Endodermal cell (in vitro differentiated cells): ENCODE results near the gene SRSF7. TPM values are rescaled to one million over a fixed set of nuclear protein-coding genes. Genes with fewer than 3 reads are reported as not detected.

ENCODE experiments used
- DNase-seq: peaks from one replicate; pipeline ENCODE4 v3.0.0-alpha.2; 2017
- H3K27ac ChIP-seq: 2 replicates; pipeline ENCODE4 v1.5.1; 2013; ENCODE audit warnings: mild to moderate bottlenecking, low read depth, low read length, moderate library complexity
- H3K27me3 ChIP-seq: 2 replicates; pipeline ENCODE4 v1.6.1; 2013; ENCODE audit warnings: mild to moderate bottlenecking, low read length, moderate library complexity; ENCODE audit not compliant: insufficient read depth, control insufficient read depth, poor library complexity, severe bottlenecking
- H3K36me3 ChIP-seq: 2 replicates; pipeline ENCODE4 v1.7.0; 2013; ENCODE audit warnings: mild to moderate bottlenecking, low read length, moderate library complexity; ENCODE audit not compliant: control insufficient read depth, insufficient read depth
- H3K4me1 ChIP-seq: one replicate; pipeline ENCODE4 v1.7.0; 2013; ENCODE audit warnings: low read length; ENCODE audit not compliant: control insufficient read depth, insufficient read depth
- H3K4me3 ChIP-seq: 2 replicates; pipeline ENCODE4 v1.5.1; 2013; ENCODE audit warnings: mild to moderate bottlenecking, low read length, moderate library complexity
- H3K9ac ChIP-seq: 2 replicates; pipeline ENCODE4 v1.6.1; 2013; ENCODE audit warnings: mild to moderate bottlenecking, low read length, moderate library complexity; ENCODE audit not compliant: poor library complexity, severe bottlenecking; ENCODE audit errors: extremely low read depth
- H3K9me3 ChIP-seq: 2 replicates; pipeline ENCODE4 v1.6.1; 2013; ENCODE audit warnings: mild to moderate bottlenecking, low read length, moderate library complexity; ENCODE audit not compliant: control insufficient read depth
- H3K27ac Mint-ChIP-seq: 2 replicates; pipeline ENCODE4 v1.8.0; 2020; ENCODE audit warnings: mixed read lengths
- H3K27me3 Mint-ChIP-seq: 2 replicates; pipeline ENCODE4 v1.8.0; 2021; ENCODE audit warnings: mild to moderate bottlenecking, mixed read lengths; ENCODE audit not compliant: insufficient read depth
- H3K36me3 Mint-ChIP-seq: 2 replicates; pipeline ENCODE4 v1.8.0; 2020; ENCODE audit warnings: low read depth, mixed read lengths
- H3K4me1 Mint-ChIP-seq: 2 replicates; pipeline ENCODE4 v1.8.0; 2020; ENCODE audit warnings: mixed read lengths
- H3K4me3 Mint-ChIP-seq: 2 replicates; pipeline ENCODE4 v1.8.0; 2020; ENCODE audit warnings: mild to moderate bottlenecking, moderate library complexity, mixed read lengths
- H3K9me3 Mint-ChIP-seq: 2 replicates; pipeline ENCODE4 v1.8.0; 2020; ENCODE audit warnings: mild to moderate bottlenecking, mixed read lengths
- CTCF ChIP-seq: fragments of 200-600 bp; sonication (generic); conservative IDR thresholded peaks from 2 replicates; pipeline ENCODE4 v1.5.0; 2021; ENCODE audit warnings: antibody characterized with exemption, mild to moderate bottlenecking
- WGBS, 2 experiments: methylation state at CpG; one replicate each; pipeline versions ENCODE4 v1.1.5 to v1.1.7; 2013; ENCODE audit warnings: missing lambda C conversion rate in 2 of 2, mixed read lengths in 1 of 2; ENCODE audit not compliant: insufficient coverage in 1 of 2, insufficient read length in 1 of 2; 5-methylcytosine and 5-hydroxymethylcytosine counted together
- total RNA-seq, 2 donors: library from RNA; stranded (reverse); fragmentation: NEBNext Ultra II Directional in 1 of 2; extraction: Animal tissue kit (Norgen Biotek cat#: 25700) in 1 of 2; gene quantifications; 2 replicates in 1 of 2; 3 replicates in 1 of 2; pipeline ENCODE4 v1.2.1, GENCODE V29; 2021

SRSF7 gene
- total RNA-seq, 2 donors from 2014 or later, result 306 to 332 TPM

GRCh38 chr2:38727661-38728060 lies 23.5 kb downstream of the SRSF7 start:
- no peak overlapping the region for H3K4me3 ChIP-seq
- Mint-ChIP-seq H3K36me3 (peaks cover 23% of the 10 kb centered on the region), H3K27me3 (no peaks in the 10 kb centered on the region), H3K4me3 (no peak overlapping the region), H3K4me1 (no peaks in the 10 kb centered on the region), H3K27ac (no peak overlapping the region), H3K9me3 (no peaks in the 10 kb centered on the region)
- no peak overlapping the region for H3K27ac ChIP-seq
- WGBS, 2 experiments, result 94% methylated on average over 1 of the region's 1 CpG; no CpG with 5 or more reads in 1 of the 2 experiments
- H3K9ac ChIP-seq, result no peak overlapping the region
- DNase-seq, result no peak
- H3K9me3 ChIP-seq, result no peaks in the 10 kb centered on the region
- H3K27me3 ChIP-seq, result no peaks in the 10 kb centered on the region
- H3K4me1 ChIP-seq, result no peaks in the 10 kb centered on the region
- peaks cover 10% of the 10 kb centered on the region for H3K36me3 ChIP-seq
- TF ChIP-seq CTCF, result no peak

- no peak for DNase-seq
- Histone ChIP-seq H3K4me3 (no peak overlapping the region), H3K27me3 (no peaks in the 10 kb centered on the region), H3K4me1 (no peaks in the 10 kb centered on the region), H3K27ac (no peak overlapping the region), H3K9ac (no peak overlapping the region), H3K36me3 (peaks cover 8% of the 10 kb centered on the region), H3K9me3 (no peaks in the 10 kb centered on the region)
- no peaks in the 10 kb centered on the region for H3K27me3 Mint-ChIP-seq
- no peak overlapping the region for H3K27ac Mint-ChIP-seq
- H3K9me3 Mint-ChIP-seq, result no peaks in the 10 kb centered on the region
- no peak overlapping the region for H3K4me3 Mint-ChIP-seq
- 93 to 98% methylated on average over 7 of the region's 7 CpGs for WGBS, 2 experiments
- H3K4me1 Mint-ChIP-seq, result no peaks in the 10 kb centered on the region
- TF ChIP-seq CTCF, result no peak
- H3K36me3 Mint-ChIP-seq, result peaks cover 7% of the 10 kb centered on the region
Measured at GRCh38 chr2:38723173-38723572, 28.0 kb downstream of the SRSF7 start.

DNA sequence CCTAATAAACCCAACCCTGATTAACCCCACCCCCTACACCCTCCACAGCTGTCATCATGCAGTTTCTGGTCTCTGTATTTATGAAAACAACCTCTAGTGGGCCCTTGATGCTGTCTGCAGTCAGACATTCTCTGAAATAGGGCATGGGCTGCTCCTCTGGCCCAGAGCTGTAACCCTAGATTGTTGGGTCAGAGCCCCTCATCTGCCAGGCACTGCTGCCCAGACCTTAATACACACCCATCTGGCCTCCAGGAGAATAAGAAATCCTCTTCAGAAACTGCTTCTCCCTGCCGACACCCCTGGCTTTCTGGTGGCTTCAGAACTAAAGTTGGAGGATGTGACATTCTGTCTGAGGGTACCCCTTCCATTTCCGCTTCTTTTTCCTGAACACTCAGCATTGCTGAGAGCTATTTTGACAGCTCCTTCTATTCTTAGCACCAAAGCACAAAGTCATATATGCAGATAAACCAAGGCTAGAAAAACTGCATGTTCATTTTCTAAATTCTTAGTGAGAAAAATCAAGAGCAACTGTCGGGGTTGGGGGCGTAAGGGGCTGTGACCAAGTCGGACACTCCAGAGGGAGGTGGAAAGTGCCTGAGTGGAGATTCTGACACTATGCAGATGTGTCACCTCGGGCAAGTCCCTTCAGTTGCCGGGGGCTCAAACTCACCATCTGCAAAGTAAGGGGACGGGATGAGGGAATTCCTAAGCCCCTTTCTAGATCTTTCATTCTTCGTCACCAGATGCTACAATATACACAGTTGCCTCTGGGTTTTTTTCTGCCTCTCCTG lies 28.7 kb downstream of the SRSF7 start:
- WGBS, 2 experiments, result 92 to 95% methylated on average over 8 to 9 of the region's 9 CpGs
- Mint-ChIP-seq H3K27ac (no peak overlapping the region), H3K4me3 (no peak overlapping the region), H3K4me1 (no peaks in the 10 kb centered on the region), H3K36me3 (peaks cover 5% of the 10 kb centered on the region), H3K9me3 (no peaks in the 10 kb centered on the region), H3K27me3 (no peaks in the 10 kb centered on the region)
- H3K27me3 ChIP-seq, result no peaks in the 10 kb centered on the region
- no peak for DNase-seq
- no peak overlapping the region for H3K4me3 ChIP-seq
- H3K4me1 ChIP-seq, result no peaks in the 10 kb centered on the region
- TF ChIP-seq CTCF, result peak; percentile 14
- no peak overlapping the region for H3K9ac ChIP-seq
- no peaks in the 10 kb centered on the region for H3K9me3 ChIP-seq
- peaks cover 8% of the 10 kb centered on the region for H3K36me3 ChIP-seq
- no peak overlapping the region for H3K27ac ChIP-seq
